Measurements from ENCODE around the gene MYO3B. TPM values are rescaled to one million over a fixed set of nuclear protein-coding genes. Genes with fewer than 3 reads are reported as not detected.

MYO3B gene
- total RNA-seq, 1 experiment from 2014 or later, result 0.63 TPM

DNA sequence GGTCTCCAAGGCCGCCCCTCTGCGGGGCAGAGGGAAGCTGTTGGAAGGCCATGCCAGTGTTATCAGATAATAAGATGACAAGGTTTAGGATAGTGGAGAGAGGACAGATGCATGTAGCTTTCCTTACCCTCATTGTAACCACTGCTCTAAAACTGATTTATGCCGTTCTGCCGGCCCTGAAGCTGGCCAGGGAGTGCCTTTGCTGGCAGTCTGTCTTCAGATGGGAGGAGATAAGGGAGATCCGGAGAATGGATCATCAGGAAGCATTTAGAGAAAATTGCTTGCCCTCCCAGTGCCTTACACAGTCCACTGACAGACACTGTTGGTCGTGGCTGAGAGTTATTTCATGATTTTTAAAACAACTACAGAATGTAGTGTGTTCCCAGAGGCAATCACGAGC is 35.4 kb upstream of the MYO3B start:
- no peak overlapping the region for H3K23ac ChIP-seq (ENCODE audit: insufficient read length, low read depth, low read length)
- no peak overlapping the region for H3K4me2 ChIP-seq (ENCODE audit: insufficient read depth, insufficient read length, low read length)
- DNase-seq, result no peak
- WGBS (ENCODE audit: extremely low coverage, insufficient read length, low lambda C conversion rate), result no CpG with 5 or more reads among the region's 7 CpGs
- Mint-ChIP-seq H3K4me3 (no peak overlapping the region), H3K36me3 (ENCODE audit: insufficient read depth in 1 of 3, low read depth in 3 of 3) (no peaks in the 10 kb centered on the region), H3K27me3 (ENCODE audit: low read depth) (peaks cover 5% of the 10 kb centered on the region), H3K27ac (no peak overlapping the region), H3K4me1 (peaks cover 12 to 18% of the 10 kb centered on the region in 2 experiments), H3K9me3 (no peaks in the 10 kb centered on the region; a peak in 1 of 5 replicates)
- no peaks in the 10 kb centered on the region for H4K20me1 ChIP-seq (ENCODE audit: control insufficient read depth, insufficient read depth, insufficient read length)
- no peaks in the 10 kb centered on the region for H3K9me3 ChIP-seq (ENCODE audit: control insufficient read depth, low read depth, low read length)
- H2AFZ ChIP-seq (ENCODE audit: low read length), result no peak overlapping the region
- no peak overlapping the region for H3K14ac ChIP-seq (ENCODE audit: insufficient read depth, low read length)
- no peaks in the 10 kb centered on the region for H3K79me2 ChIP-seq (ENCODE audit: insufficient read depth, low read length)
- H2BK120ac ChIP-seq (ENCODE audit: low read depth, low read length, poor library complexity, severe bottlenecking), result no peak overlapping the region
- H3K23me2 ChIP-seq (ENCODE audit: insufficient read length, low read depth, low read length, poor library complexity, severe bottlenecking), result no peaks in the 10 kb centered on the region
- H2BK20ac ChIP-seq (ENCODE audit: low read depth, low read length, poor library complexity, severe bottlenecking), result no peak overlapping the region
- H3K27me3 ChIP-seq (ENCODE audit: insufficient read depth, low read length), result no peaks in the 10 kb centered on the region
- H3K27ac ChIP-seq (ENCODE audit: insufficient read length, low read depth, low read length), result no peak overlapping the region
- no peak overlapping the region for H2BK12ac ChIP-seq (ENCODE audit: insufficient read length, low read depth, low read length)
- H2BK5ac ChIP-seq (ENCODE audit: insufficient read length, low read length), result no peak overlapping the region
- no peak overlapping the region for H3T11ph ChIP-seq (ENCODE audit: low read length)
- H4K91ac ChIP-seq (ENCODE audit: insufficient read length, low read depth, low read length), result no peak overlapping the region
- H3K56ac ChIP-seq (ENCODE audit: insufficient read length, low read depth, low read length), result no peak overlapping the region
- no peaks in the 10 kb centered on the region for H3K79me1 ChIP-seq (ENCODE audit: insufficient read depth, low read depth, low read length, poor library complexity, severe bottlenecking)
- H3K18ac ChIP-seq (ENCODE audit: insufficient read length, low read depth, low read length), result no peak overlapping the region
- no peak overlapping the region for H4K5ac ChIP-seq (ENCODE audit: insufficient read length, low read depth, low read length)
- H4K8ac ChIP-seq (replicated peaks; ENCODE audit: insufficient read length, low read depth, low read length), result no peak overlapping the region
- no peak overlapping the region for H3K9ac ChIP-seq (ENCODE audit: extremely low read depth, insufficient read length, low read length)
- H3K4ac ChIP-seq (ENCODE audit: low read depth, low read length), result no peak overlapping the region
- H2AK5ac ChIP-seq (ENCODE audit: insufficient read length, low read length), result no peak overlapping the region
- TF ChIP-seq, protein P1, sequence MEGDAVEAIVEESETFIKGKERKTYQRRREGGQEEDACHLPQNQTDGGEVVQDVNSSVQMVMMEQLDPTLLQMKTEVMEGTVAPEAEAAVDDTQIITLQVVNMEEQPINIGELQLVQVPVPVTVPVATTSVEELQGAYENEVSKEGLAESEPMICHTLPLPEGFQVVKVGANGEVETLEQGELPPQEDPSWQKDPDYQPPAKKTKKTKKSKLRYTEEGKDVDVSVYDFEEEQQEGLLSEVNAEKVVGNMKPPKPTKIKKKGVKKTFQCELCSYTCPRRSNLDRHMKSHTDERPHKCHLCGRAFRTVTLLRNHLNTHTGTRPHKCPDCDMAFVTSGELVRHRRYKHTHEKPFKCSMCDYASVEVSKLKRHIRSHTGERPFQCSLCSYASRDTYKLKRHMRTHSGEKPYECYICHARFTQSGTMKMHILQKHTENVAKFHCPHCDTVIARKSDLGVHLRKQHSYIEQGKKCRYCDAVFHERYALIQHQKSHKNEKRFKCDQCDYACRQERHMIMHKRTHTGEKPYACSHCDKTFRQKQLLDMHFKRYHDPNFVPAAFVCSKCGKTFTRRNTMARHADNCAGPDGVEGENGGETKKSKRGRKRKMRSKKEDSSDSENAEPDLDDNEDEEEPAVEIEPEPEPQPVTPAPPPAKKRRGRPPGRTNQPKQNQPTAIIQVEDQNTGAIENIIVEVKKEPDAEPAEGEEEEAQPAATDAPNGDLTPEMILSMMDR (conservative IDR thresholded peaks at IDR 0.05), result no peak
- no peaks in the 10 kb centered on the region for H3K4me1 ChIP-seq (ENCODE audit: insufficient read depth, low read length)
- no peak overlapping the region for H2BK15ac ChIP-seq (ENCODE audit: low read depth, low read length)

Measured in H9 (cell line).